Astrocyte (in vitro differentiated cells and primary cell): Measurements from ENCODE around the gene FAM83C. TPM values are rescaled to one million over a fixed set of nuclear protein-coding genes. Genes with fewer than 3 reads are reported as not detected.

Experiments
- DNase-seq: peaks from one replicate; pipeline ENCODE4 v3.0.0-alpha.2; 2010; ENCODE audit warnings: low read depth
- FAIRE-seq: peaks from 2 replicates; lab custom pipeline; 2011; peaks lifted over from hg19 to GRCh38; lab: Jason Lieb, UNC
- H2AFZ ChIP-seq: 2 replicates; pipeline ENCODE4 v1.6.0; 2012; ENCODE audit warnings: low read depth, low read length, inconsistent platforms
- H3K27ac ChIP-seq: 2 replicates; pipeline ENCODE4 v1.5.1; 2011; ENCODE audit warnings: low read depth, low read length, inconsistent platforms
- H3K27me3 ChIP-seq: 2 replicates; pipeline ENCODE4 v1.6.0; 2011; ENCODE audit warnings: low read length, inconsistent platforms; ENCODE audit not compliant: insufficient read depth
- H3K36me3 ChIP-seq: 2 replicates; pipeline ENCODE4 v1.5.1; 2011; ENCODE audit warnings: low read length, inconsistent platforms; ENCODE audit not compliant: insufficient read depth
- H3K4me1 ChIP-seq: 2 replicates; pipeline ENCODE4 v1.5.1; 2011; ENCODE audit warnings: low read length, inconsistent platforms; ENCODE audit not compliant: insufficient read depth
- H3K4me2 ChIP-seq: 2 replicates; pipeline ENCODE4 v1.6.0; 2012; ENCODE audit warnings: low read length, inconsistent platforms
- H3K4me3 ChIP-seq: 2 replicates; pipeline ENCODE4 v1.5.1; 2011; ENCODE audit warnings: low read depth, mild to moderate bottlenecking, low read length, inconsistent platforms; ENCODE audit not compliant: insufficient read depth
- H3K79me2 ChIP-seq: 2 replicates; pipeline ENCODE4 v1.6.0; 2012; ENCODE audit warnings: mild to moderate bottlenecking, low read length, inconsistent platforms; ENCODE audit not compliant: insufficient read depth
- H3K9ac ChIP-seq: 2 replicates; pipeline ENCODE4 v1.6.0; 2012; ENCODE audit warnings: mild to moderate bottlenecking, low read length, inconsistent platforms
- H3K9me3 ChIP-seq: 2 replicates; pipeline ENCODE4 v1.5.1; 2012; ENCODE audit warnings: low read depth, mild to moderate bottlenecking, low read length, inconsistent platforms; ENCODE audit not compliant: insufficient read depth
- H4K20me1 ChIP-seq: 2 replicates; pipeline ENCODE4 v1.6.0; 2012; ENCODE audit warnings: low read length, inconsistent platforms; ENCODE audit not compliant: insufficient read depth
- H3K27ac Mint-ChIP-seq: one replicate; pipeline ENCODE4 v1.8.0; 2021; ENCODE audit warnings: mild to moderate bottlenecking, mixed read lengths; ENCODE audit not compliant: unreplicated experiment
- H3K27me3 Mint-ChIP-seq: one replicate; pipeline ENCODE4 v1.8.0; 2021; ENCODE audit warnings: low read depth, mixed read lengths; ENCODE audit not compliant: unreplicated experiment
- H3K36me3 Mint-ChIP-seq: one replicate; pipeline ENCODE4 v1.8.0; 2021; ENCODE audit warnings: low read depth, mixed read lengths; ENCODE audit not compliant: unreplicated experiment
- H3K4me1 Mint-ChIP-seq: one replicate; pipeline ENCODE4 v1.8.0; 2021; ENCODE audit warnings: low read depth, mixed read lengths; ENCODE audit not compliant: unreplicated experiment
- H3K4me3 Mint-ChIP-seq: one replicate; pipeline ENCODE4 v1.8.0; 2021; ENCODE audit warnings: mild to moderate bottlenecking, moderate library complexity, mixed read lengths; ENCODE audit not compliant: unreplicated experiment
- H3K9me3 Mint-ChIP-seq: one replicate; pipeline ENCODE4 v1.8.0; 2021; ENCODE audit warnings: mild to moderate bottlenecking, mixed read lengths; ENCODE audit not compliant: unreplicated experiment
- CTCF ChIP-seq: IDR thresholded peaks from 2 replicates; pipeline ENCODE4 v1.5.1; 2011; ENCODE audit warnings: low read depth, mild to moderate bottlenecking, inconsistent platforms, low read length, moderate library complexity; ENCODE audit not compliant: insufficient read depth
- EZH2 ChIP-seq: IDR thresholded peaks from 2 replicates; pipeline ENCODE4 v1.6.1; 2012; ENCODE audit warnings: mild to moderate bottlenecking, low read length, inconsistent platforms; ENCODE audit not compliant: insufficient read depth
- total RNA-seq: library from RNA; stranded (reverse); gene quantifications from 2 replicates; pipeline ENCODE4 v1.2.1, GENCODE V29; 2021

FAM83C gene
- total RNA-seq, 1 donor from 2014 or later: not detected

GRCh38 chr20:35334311-35335101 is 42.3 kb upstream of the FAM83C start:
- H3K9me3 Mint-ChIP-seq: no peaks in the 10 kb centered on the region
- H3K79me2 ChIP-seq: no peaks in the 10 kb centered on the region
- peaks cover 9% of the 10 kb centered on the region for H3K4me1 ChIP-seq
- no peaks in the 10 kb centered on the region for H4K20me1 ChIP-seq
- H3K27me3 Mint-ChIP-seq: no peaks in the 10 kb centered on the region
- H3K36me3 ChIP-seq: no peaks in the 10 kb centered on the region
- H3K27ac ChIP-seq: no peak overlapping the region
- H3K9ac ChIP-seq: no peak overlapping the region
- no peak for TF ChIP-seq EZH2
- no peak for TF ChIP-seq CTCF
- peaks cover 53% of the 10 kb centered on the region for H3K4me1 Mint-ChIP-seq
- no peak overlapping the region for H2AFZ ChIP-seq
- no peak overlapping the region for H3K4me3 Mint-ChIP-seq
- H3K4me3 ChIP-seq: no peak overlapping the region
- peaks cover 3% of the 10 kb centered on the region for H3K36me3 Mint-ChIP-seq
- H3K9me3 ChIP-seq: no peaks in the 10 kb centered on the region
- FAIRE-seq: no peak
- DNase-seq: no peak
- no peak overlapping the region for H3K27ac Mint-ChIP-seq
- no peaks in the 10 kb centered on the region for H3K27me3 ChIP-seq
- no peak overlapping the region for H3K4me2 ChIP-seq

GRCh38 chr20:35333606-35334005 is 41.4 kb upstream of the FAM83C start:
- Mint-ChIP-seq H3K27me3 (no peaks in the 10 kb centered on the region), H3K4me3 (no peak overlapping the region), H3K27ac (no peak overlapping the region), H3K4me1 (peaks cover 53% of the 10 kb centered on the region), H3K36me3 (peaks cover 3% of the 10 kb centered on the region), H3K9me3 (no peaks in the 10 kb centered on the region)
- DNase-seq: no peak
- Histone ChIP-seq H3K9me3 (no peaks in the 10 kb centered on the region), H3K4me3 (no peak overlapping the region), H4K20me1 (no peaks in the 10 kb centered on the region), H3K9ac (no peak overlapping the region), H3K79me2 (no peaks in the 10 kb centered on the region), H3K27me3 (no peaks in the 10 kb centered on the region), H2AFZ (no peak overlapping the region), H3K27ac (no peak overlapping the region), H3K36me3 (no peaks in the 10 kb centered on the region), H3K4me2 (no peak overlapping the region), H3K4me1 (peaks cover 5% of the 10 kb centered on the region)
- TF ChIP-seq CTCF: no peak
- TF ChIP-seq EZH2: no peak
- FAIRE-seq: no peak
